ENCODE measurements around the gene PLXNB2.

DNA sequence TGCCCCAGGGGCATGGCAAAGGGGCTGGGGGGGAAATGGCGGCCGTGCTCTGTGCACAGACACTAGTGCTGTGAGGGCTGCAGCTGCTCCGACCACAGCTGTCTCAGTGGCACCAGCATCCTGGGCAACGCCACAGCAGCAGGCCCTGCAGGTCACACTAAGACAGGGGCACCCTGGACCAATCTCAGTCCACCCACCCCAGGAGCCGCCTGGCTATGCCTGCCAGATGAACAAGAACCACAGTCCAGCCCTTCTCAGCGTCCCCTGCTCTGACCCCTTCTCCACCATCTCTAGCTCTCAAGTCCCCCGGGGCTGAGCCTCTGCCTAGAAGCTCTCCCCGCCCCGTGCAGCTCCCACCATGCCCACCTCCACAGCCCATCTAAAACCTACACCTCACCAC is 79.1 kb downstream of the PLXNB2 start:
- TF ChIP-seq EZH2 (IDR thresholded peaks at IDR 0.05; ENCODE audit: insufficient read depth, poor library complexity, severe bottlenecking): no peak
- TF ChIP-seq EZH2phosphoT487 (IDR thresholded peaks at IDR 0.05; ENCODE audit: insufficient read depth, low read depth): no peak
